Lower leg skin (tissue), 4 donors: ENCODE results near the gene HMCN2. TPM values are rescaled to one million over a fixed set of nuclear protein-coding genes. Genes with fewer than 3 reads are reported as not detected.

ENCODE experiments used
- DNase-seq, 2 donors: peaks; one replicate each; pipeline ENCODE4 v3.0.0-alpha.2; 2019; ENCODE audit warnings: low spot score in 2 of 2
- H3K4me3 ChIP-seq: fragments of 200-600 bp; sonication (generic); 2 replicates; pipeline ENCODE4 v1.5.1; 2017; ENCODE audit warnings: mild to moderate bottlenecking, low read depth; ENCODE audit not compliant: poor library complexity, severe bottlenecking
- CTCF ChIP-seq, 3 donors: fragments of 450-650 bp; IDR thresholded peaks; one replicate each; pipeline ENCODE4 v1.5.1; 2016; ENCODE audit warnings: antibody characterized with exemption in 3 of 3, mild to moderate bottlenecking in 3 of 3, moderate library complexity in 2 of 3
- POLR2A ChIP-seq, 2 donors: fragments of 450-650 bp; IDR thresholded peaks; one replicate each; pipeline ENCODE4 v1.6.1; 2016 to 2017; ENCODE audit warnings: antibody characterized with exemption in 2 of 2, mild to moderate bottlenecking in 1 of 2, moderate library complexity in 1 of 2
- WGBS, 2 donors: methylation state at CpG; one replicate each; pipeline ENCODE4 v1.1.5; 2018; 5-methylcytosine and 5-hydroxymethylcytosine counted together
- intact Hi-C: fragments of 100-400 bp; cut with DNase I; formaldehyde crosslinking; loops from one replicate; pipeline ENCODE4 v1.15.0; 2023; ENCODE audit warnings: low total_unique reads
- total RNA-seq, 4 donors: library from RNA; depleted of rRNA; stranded (reverse); fragments of >200 nt; gene quantifications; one replicate each; pipeline ENCODE4 v1.1.0, GENCODE V29; 2016

Gene HMCN2
- total RNA-seq, 4 donors from 2014 or later = 1.9 to 4.3 (median 3.0) TPM

DNA sequence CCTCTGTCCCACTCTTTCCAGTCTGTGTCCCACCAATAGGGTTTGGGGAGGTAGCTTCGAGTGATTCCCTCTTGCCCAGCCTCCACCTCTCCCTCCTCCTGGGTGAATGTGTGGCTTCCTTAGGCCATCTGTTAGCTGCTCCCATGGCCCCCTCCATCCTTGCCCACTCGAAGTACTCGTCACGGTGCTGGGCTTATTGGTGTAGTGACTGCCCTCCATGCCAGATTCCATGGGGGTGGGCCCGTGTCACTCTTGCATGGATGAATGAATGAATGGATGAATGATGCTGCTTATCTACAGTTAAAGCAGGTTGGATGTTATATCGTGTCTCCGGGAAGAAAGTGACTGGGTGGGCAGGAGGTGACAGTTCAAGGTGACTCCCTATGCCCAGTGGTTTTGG, 19.1 kb downstream of the HMCN2 start:
- WGBS, 2 donors = 86 to 92% methylated on average over 7 of the region's 7 CpGs
- TF ChIP-seq POLR2A (IDR thresholded peaks at IDR 0.05) (no peak), CTCF (IDR thresholded peaks at IDR 0.05) (no peak)
- no peak overlapping the region for H3K4me3 ChIP-seq
- no peak for DNase-seq
- intact Hi-C loops = no loop called here

- TF ChIP-seq POLR2A (IDR thresholded peaks at IDR 0.05) (no peak), CTCF (IDR thresholded peaks at IDR 0.05) (no peak)
- intact Hi-C loops = no loop called here
- no peak for DNase-seq
- 80 to 86% methylated on average over 9 of the region's 9 CpGs for WGBS, 2 donors
- H3K4me3 ChIP-seq = no peak overlapping the region
Observed at GRCh38 chr9:130285271-130285670, 19.7 kb downstream of the HMCN2 start.

GRCh38 chr9:130286072-130286770, 20.7 kb downstream of the HMCN2 start:
- intact Hi-C loops = no loop called here
- WGBS, 2 donors = 86 to 87% methylated on average over 13 to 17 of the region's 17 CpGs
- TF ChIP-seq POLR2A (IDR thresholded peaks at IDR 0.05) (no peak), CTCF (IDR thresholded peaks at IDR 0.05) (no peak)

DNA sequence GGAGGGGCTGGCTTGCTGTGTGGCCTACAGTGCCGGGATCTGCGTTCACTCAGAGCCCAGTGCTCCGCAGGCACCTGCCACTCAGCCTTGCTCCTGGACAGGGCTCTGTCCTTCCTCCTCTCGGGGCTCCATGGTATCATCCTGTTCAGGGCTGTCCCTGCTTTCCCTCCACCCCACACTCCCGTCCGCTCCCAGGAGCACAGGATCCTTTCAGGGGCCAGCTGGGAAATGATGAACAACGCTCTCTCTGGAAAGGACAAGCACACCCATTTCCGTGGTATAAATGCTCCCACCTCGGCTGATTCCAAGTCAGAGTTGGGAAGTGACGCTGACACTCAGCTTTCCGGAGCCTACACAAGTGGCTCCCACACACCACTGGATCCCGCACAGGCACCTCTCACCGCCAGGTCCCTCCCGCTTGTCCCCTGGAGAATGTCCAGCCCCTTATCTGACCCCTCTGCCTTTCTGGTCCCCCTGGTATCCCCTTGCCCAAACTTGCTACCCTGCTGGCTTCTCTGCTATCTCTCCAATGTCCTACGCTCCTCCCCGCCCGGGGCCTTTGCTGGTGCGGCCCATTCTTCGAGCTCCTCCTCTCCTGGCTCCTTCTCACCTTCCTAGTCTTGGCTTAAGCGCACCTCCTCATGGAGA, 21.3 kb downstream of the HMCN2 start:
- intact Hi-C loops = no loop called here
- TF ChIP-seq POLR2A (IDR thresholded peaks at IDR 0.05) (no peak), CTCF (IDR thresholded peaks at IDR 0.05) (no peak)
- no peak overlapping the region for H3K4me3 ChIP-seq
- 86 to 93% methylated on average over 20 of the region's 20 CpGs for WGBS, 2 donors
- DNase-seq = no peak

More at GRCh38 chr9:130286072-130286770, 20.7 kb downstream of the HMCN2 start:
- H3K4me3 ChIP-seq = no peak overlapping the region
- DNase-seq = no peak

GRCh38 chr9:130287736-130288135, 22.2 kb downstream of the HMCN2 start:
- no peak overlapping the region for H3K4me3 ChIP-seq
- no peak for TF ChIP-seq POLR2A (IDR thresholded peaks at IDR 0.05)
- no peak for TF ChIP-seq CTCF (IDR thresholded peaks at IDR 0.05)
- WGBS, 2 donors = 67 to 79% methylated on average over 6 of the region's 6 CpGs
- intact Hi-C loops = no loop called here
- DNase-seq = no peak
